ENCODE data around the gene BCS1L. TPM values are rescaled to one million over a fixed set of nuclear protein-coding genes. Genes with fewer than 3 reads are reported as not detected.
A peak's percentile ranks its signal among the peaks of the same experiment; 100 is the strongest.

BCS1L gene
- total RNA-seq, 5 donors from 2014 or later (not counting 1 experiment from before 2014, with no cell fraction given), result 31.4 to 71.1 (median 54.2) TPM

GRCh38 chr2:218655751-218656150 is 3.7 kb upstream of the BCS1L start:
- ATAC-seq (replicated peaks in 1 of 4), result no peak
- CTCF ChIA-PET, result no interaction called here

GRCh38 chr2:218658671-218659257 is 719 bp upstream of the BCS1L start:
- WGBS (ENCODE audit: insufficient coverage), result under 1% methylated on average over 26 of the region's 27 CpGs

More at GRCh38 chr2:218655751-218656150, 3.7 kb upstream of the BCS1L start:
- H3K27me3 ChIP-seq (replicated peaks in 1 of 2; ENCODE audit: control insufficient read depth in 2 of 2, extremely low read depth in 1 of 2, insufficient read depth in 2 of 2, low read length in 1 of 2), result no peaks in the 10 kb centered on the region
- no peaks in the 10 kb centered on the region for H3K9me3 ChIP-seq
- Mint-ChIP-seq H3K27ac (no peak overlapping the region), H3K4me1 (peaks cover 33 to 34% (median 34%) of the 10 kb centered on the region in 3 donors), H3K9me3 (no peaks in the 10 kb centered on the region), H3K36me3 (peaks cover 22% of the 10 kb centered on the region), H3K27me3 (no peaks in the 10 kb centered on the region), H3K4me3 (no peak overlapping the region)
- H3K27ac ChIP-seq (ENCODE audit: low read length), result no peak overlapping the region
- no peak overlapping the region for H3K4me3 ChIP-seq (ENCODE audit: control insufficient read depth in 1 of 2, extremely low read depth in 1 of 2, low read length in 1 of 2)
- POLR2A ChIA-PET, result no interaction called here
- peaks cover 3 to 53% of the 10 kb centered on the region in 2 donors for H3K36me3 ChIP-seq (ENCODE audit: control insufficient read depth in 2 of 2, extremely low read depth in 1 of 2, insufficient read depth in 1 of 2, low read length in 1 of 2)
- peaks cover 2 to 18% of the 10 kb centered on the region in 2 experiments for H3K4me1 ChIP-seq (ENCODE audit: control insufficient read depth in 1 of 2, extremely low read depth in 1 of 2, insufficient read depth in 2 of 2, low read length in 2 of 2)
- WGBS (ENCODE audit: insufficient coverage), result no CpG with 5 or more reads among the region's 2 CpGs
- DNase-seq, result no peak

GRCh38 chr2:218659988-218660358 is 490 bp downstream of the BCS1L start:
- peak overlapping the region; percentile 83 to 88 for H3K27ac Mint-ChIP-seq
- peaks cover 2 to 18% of the 10 kb centered on the region in 2 experiments for H3K4me1 ChIP-seq (ENCODE audit: control insufficient read depth in 1 of 2, extremely low read depth in 1 of 2, insufficient read depth in 2 of 2, low read length in 2 of 2)
- ChIA-PET CTCF (interaction anchor here (0.5 to 2.7 kb wide), 16 partner anchors 9 to 728 kb away, joined by 3 to 16 read pairs (median 6); partner anchors contain the start of genes DNPEP (in 1 of the 2), RNF25 (in 1 of the 2), STK36 (in 1 of the 2) and USP37 (in 1 of the 2)), POLR2A (interaction anchor here (0.6 to 2.4 kb wide), 8 partner anchors 10 to 729 kb away, joined by 3 to 10 read pairs (median 3); partner anchors contain the start of genes RNF25 (in 1 of the 2), STK36 (in 1 of the 2) and USP37 (in 1 of the 2))
- no peaks in the 10 kb centered on the region for H3K9me3 ChIP-seq
- H3K27me3 Mint-ChIP-seq, result no peaks in the 10 kb centered on the region
- H3K4me3 Mint-ChIP-seq, result peak overlapping the region; percentile 82 to 96 (median 91)
- peak overlapping the region; percentile 31 for H3K27ac ChIP-seq (ENCODE audit: low read length)
- ATAC-seq (replicated peaks in 1 of 4) (no peak), DNase-seq (no peak)
- WGBS (ENCODE audit: insufficient coverage), result 18% methylated on average over 8 of the region's 8 CpGs
- peak overlapping the region; percentile 89 to 91 for H3K4me3 ChIP-seq (ENCODE audit: control insufficient read depth in 1 of 2, extremely low read depth in 1 of 2, low read length in 1 of 2)
- peaks cover 42% of the 10 kb centered on the region for H3K36me3 Mint-ChIP-seq
- peaks cover 7 to 44% of the 10 kb centered on the region in 2 donors for H3K36me3 ChIP-seq (ENCODE audit: control insufficient read depth in 2 of 2, extremely low read depth in 1 of 2, insufficient read depth in 1 of 2, low read length in 1 of 2)
- no peaks in the 10 kb centered on the region for H3K9me3 Mint-ChIP-seq
- peaks cover 33 to 34% (median 34%) of the 10 kb centered on the region in 3 donors for H3K4me1 Mint-ChIP-seq
- H3K27me3 ChIP-seq (replicated peaks in 1 of 2; ENCODE audit: control insufficient read depth in 2 of 2, extremely low read depth in 1 of 2, insufficient read depth in 2 of 2, low read length in 1 of 2), result no peaks in the 10 kb centered on the region

More at GRCh38 chr2:218658671-218659257, 719 bp upstream of the BCS1L start:
- H3K4me3 ChIP-seq (ENCODE audit: control insufficient read depth in 1 of 2, extremely low read depth in 1 of 2, low read length in 1 of 2), result peak overlapping the region; percentile 89 to 91
- Mint-ChIP-seq H3K9me3 (no peaks in the 10 kb centered on the region), H3K4me3 (peak overlapping the region; percentile 82 to 96 (median 91)), H3K27ac (peak overlapping the region; percentile 83 to 88), H3K36me3 (peaks cover 33% of the 10 kb centered on the region), H3K4me1 (peaks cover 33 to 34% (median 34%) of the 10 kb centered on the region in 3 donors), H3K27me3 (no peaks in the 10 kb centered on the region)
- H3K27ac ChIP-seq (ENCODE audit: low read length), result peak overlapping the region; percentile 58
- H3K36me3 ChIP-seq (ENCODE audit: control insufficient read depth in 2 of 2, extremely low read depth in 1 of 2, insufficient read depth in 1 of 2, low read length in 1 of 2), result peaks cover 1 to 44% of the 10 kb centered on the region in 2 donors
- H3K9me3 ChIP-seq, result no peaks in the 10 kb centered on the region
- ATAC-seq (replicated peaks in 1 of 4) (peak; percentile 27 to 34 (median 30)), DNase-seq (peak in 16 of 35 experiments; percentile 6 to 58 (median 26))
- ChIA-PET POLR2A (interaction anchor here (0.5 to 2.4 kb wide), 4 partner anchors 13 to 1959 kb away, joined by 3 to 10 read pairs (median 8); partner anchors contain the start of genes RNF25 (in 1 of the 2) and STK36 (in 1 of the 2)), CTCF (interaction anchor here (0.6 to 2.7 kb wide), 17 partner anchors 11 to 729 kb away, joined by 3 to 16 read pairs (median 5); partner anchors contain the start of genes DNPEP (in 1 of the 2), RNF25 (in 1 of the 2), STK36 (in 1 of the 2) and USP37 (in 1 of the 2))
- H3K27me3 ChIP-seq (replicated peaks in 1 of 2; ENCODE audit: control insufficient read depth in 2 of 2, extremely low read depth in 1 of 2, insufficient read depth in 2 of 2, low read length in 1 of 2), result no peaks in the 10 kb centered on the region
- peaks cover 2 to 18% of the 10 kb centered on the region in 2 experiments for H3K4me1 ChIP-seq (ENCODE audit: control insufficient read depth in 1 of 2, extremely low read depth in 1 of 2, insufficient read depth in 2 of 2, low read length in 2 of 2)

GRCh38 chr2:218662377-218662776 is 2.9 kb downstream of the BCS1L start:
- Mint-ChIP-seq H3K4me1 (peaks cover 26 to 29% (median 28%) of the 10 kb centered on the region in 3 donors), H3K4me3 (no peak overlapping the region), H3K27me3 (no peaks in the 10 kb centered on the region), H3K9me3 (no peaks in the 10 kb centered on the region), H3K27ac (no peak overlapping the region), H3K36me3 (peaks cover 51% of the 10 kb centered on the region)
- Histone ChIP-seq H3K4me3 (ENCODE audit: control insufficient read depth in 1 of 2, extremely low read depth in 1 of 2, low read length in 1 of 2) (no peak overlapping the region), H3K4me1 (ENCODE audit: control insufficient read depth in 1 of 2, extremely low read depth in 1 of 2, insufficient read depth in 2 of 2, low read length in 2 of 2) (peaks cover 2 to 18% of the 10 kb centered on the region in 2 experiments), H3K27ac (ENCODE audit: low read length) (no peak overlapping the region), H3K9me3 (no peaks in the 10 kb centered on the region), H3K27me3 (replicated peaks in 1 of 2; ENCODE audit: control insufficient read depth in 2 of 2, extremely low read depth in 1 of 2, insufficient read depth in 2 of 2, low read length in 1 of 2) (no peaks in the 10 kb centered on the region), H3K36me3 (ENCODE audit: control insufficient read depth in 2 of 2, extremely low read depth in 1 of 2, insufficient read depth in 1 of 2, low read length in 1 of 2) (peaks cover 12 to 48% of the 10 kb centered on the region in 2 donors)
- no peak for DNase-seq
- ChIA-PET POLR2A (no interaction called here), CTCF (no interaction called here)
- WGBS (ENCODE audit: insufficient coverage), result 93% methylated on average over 7 of the region's 7 CpGs
- ATAC-seq (replicated peaks in 1 of 4), result no peak

- no peak for DNase-seq
- Mint-ChIP-seq H3K4me3 (no peak overlapping the region), H3K4me1 (peaks cover 23 to 25% (median 24%) of the 10 kb centered on the region in 3 donors), H3K27me3 (no peaks in the 10 kb centered on the region), H3K9me3 (no peaks in the 10 kb centered on the region), H3K36me3 (peaks cover 52% of the 10 kb centered on the region), H3K27ac (no peak overlapping the region)
- no peaks in the 10 kb centered on the region for H3K27me3 ChIP-seq (replicated peaks in 1 of 2; ENCODE audit: control insufficient read depth in 2 of 2, extremely low read depth in 1 of 2, insufficient read depth in 2 of 2, low read length in 1 of 2)
- CTCF ChIA-PET, result no interaction called here
- H3K4me1 ChIP-seq (ENCODE audit: control insufficient read depth in 1 of 2, extremely low read depth in 1 of 2, insufficient read depth in 2 of 2, low read length in 2 of 2), result peaks cover 2 to 18% of the 10 kb centered on the region in 2 experiments
- no peaks in the 10 kb centered on the region for H3K9me3 ChIP-seq
- no peak overlapping the region for H3K27ac ChIP-seq (ENCODE audit: low read length)
- no peak overlapping the region for H3K4me3 ChIP-seq (ENCODE audit: control insufficient read depth in 1 of 2, extremely low read depth in 1 of 2, low read length in 1 of 2)
- no peak for ATAC-seq (replicated peaks in 1 of 4)
- POLR2A ChIA-PET, result no interaction called here
- H3K36me3 ChIP-seq (ENCODE audit: control insufficient read depth in 2 of 2, extremely low read depth in 1 of 2, insufficient read depth in 1 of 2, low read length in 1 of 2), result peaks cover 12 to 50% of the 10 kb centered on the region in 2 donors
- 95% methylated on average over 5 of the region's 10 CpGs for WGBS (ENCODE audit: insufficient coverage)
Measured at GRCh38 chr2:218662827-218663226, 3.3 kb downstream of the BCS1L start.

GRCh38 chr2:218663901-218664300 is 4.4 kb downstream of the BCS1L start:
- ATAC-seq (replicated peaks in 1 of 4), result no peak
- H3K4me1 ChIP-seq (ENCODE audit: control insufficient read depth in 1 of 2, extremely low read depth in 1 of 2, insufficient read depth in 2 of 2, low read length in 2 of 2), result peaks cover 2 to 8% of the 10 kb centered on the region in 2 experiments
- no peak overlapping the region for H3K27ac ChIP-seq (ENCODE audit: low read length)
- WGBS (ENCODE audit: insufficient coverage), result 97% methylated on average over 15 of the region's 15 CpGs
- no peaks in the 10 kb centered on the region for H3K27me3 ChIP-seq (replicated peaks in 1 of 2; ENCODE audit: control insufficient read depth in 2 of 2, extremely low read depth in 1 of 2, insufficient read depth in 2 of 2, low read length in 1 of 2)
- no peak overlapping the region for H3K27ac Mint-ChIP-seq
- no peaks in the 10 kb centered on the region for H3K27me3 Mint-ChIP-seq
- peaks cover 57% of the 10 kb centered on the region for H3K36me3 Mint-ChIP-seq
- peaks cover 12 to 60% of the 10 kb centered on the region in 2 donors for H3K36me3 ChIP-seq (ENCODE audit: control insufficient read depth in 2 of 2, extremely low read depth in 1 of 2, insufficient read depth in 1 of 2, low read length in 1 of 2)
- DNase-seq, result no peak
- H3K4me3 ChIP-seq (ENCODE audit: control insufficient read depth in 1 of 2, extremely low read depth in 1 of 2, low read length in 1 of 2), result no peak overlapping the region
- ChIA-PET POLR2A (no interaction called here), CTCF (interaction anchor here in 1 of 2 donors (0.6 kb wide), 1 partner anchor 657 kb away, joined by 3 read pairs; no protein-coding TSS in a partner anchor)
- peaks cover 13 to 15% (median 14%) of the 10 kb centered on the region in 3 donors for H3K4me1 Mint-ChIP-seq
- H3K9me3 ChIP-seq, result no peaks in the 10 kb centered on the region
- no peaks in the 10 kb centered on the region for H3K9me3 Mint-ChIP-seq
- no peak overlapping the region for H3K4me3 Mint-ChIP-seq

Data from T-cell (primary cell).